HEK293 (cell line): ENCODE measurements around the gene DTNA.

Source experiments
- SP2 ChIP-seq: fragments of 450-650 bp; formaldehyde crosslinking; IDR thresholded peaks from 2 replicates; pipeline ENCODE4 v1.5.1; 2016; ENCODE audit warnings: missing biosample characterization, missing genetic modification characterization
- ZNF169 ChIP-seq: fragments of 450-650 bp; formaldehyde crosslinking; IDR thresholded peaks from 2 replicates; pipeline ENCODE4 v1.5.1; 2016; ENCODE audit warnings: missing biosample characterization, missing genetic modification characterization
- ZNF239 ChIP-seq: fragments of 450-650 bp; formaldehyde crosslinking; IDR thresholded peaks from 2 replicates; pipeline ENCODE4 v1.5.1; 2016; ENCODE audit warnings: missing biosample characterization, missing genetic modification characterization
- ZNF510 ChIP-seq: fragments of 450-650 bp; formaldehyde crosslinking; IDR thresholded peaks from 2 replicates; pipeline ENCODE4 v1.5.1; 2018; ENCODE audit warnings: mild to moderate bottlenecking, missing genetic modification characterization, missing biosample characterization; ENCODE audit not compliant: insufficient replicate concordance
- ZNF624 ChIP-seq: fragments of 450-650 bp; formaldehyde crosslinking; IDR thresholded peaks from 2 replicates; pipeline ENCODE4 v1.5.1; 2017; ENCODE audit warnings: missing biosample characterization, missing genetic modification characterization
- ZNF747 ChIP-seq: fragments of 450-650 bp; formaldehyde crosslinking; IDR thresholded peaks from 2 replicates; pipeline ENCODE4 v1.5.1; 2016; ENCODE audit warnings: missing biosample characterization, missing genetic modification characterization
- ZNF785 ChIP-seq: fragments of 450-650 bp; formaldehyde crosslinking; IDR thresholded peaks from 2 replicates; pipeline ENCODE4 v1.5.1; 2016; ENCODE audit warnings: missing biosample characterization, missing genetic modification characterization
- TF ChIP-seq, protein P1 (sequence below): fragments of 450-650 bp; formaldehyde crosslinking; IDR thresholded peaks from 2 replicates; pipeline ENCODE4 v1.5.1; 2016; ENCODE audit warnings: missing biosample characterization, missing genetic modification characterization
- TF ChIP-seq, protein P2 (sequence below): fragments of 450-650 bp; formaldehyde crosslinking; IDR thresholded peaks from 2 replicates; pipeline ENCODE4 v1.5.1; 2016; ENCODE audit warnings: missing biosample characterization, missing genetic modification characterization
- TF ChIP-seq, protein P3 (sequence below): fragments of 450-650 bp; formaldehyde crosslinking; IDR thresholded peaks from 2 replicates; pipeline ENCODE4 v1.5.1; 2016; ENCODE audit warnings: missing biosample characterization, missing genetic modification characterization
- TF ChIP-seq, protein P4 (sequence below): fragments of 450-650 bp; formaldehyde crosslinking; IDR thresholded peaks from 2 replicates; pipeline ENCODE4 v1.5.1; 2016; ENCODE audit warnings: missing biosample characterization, missing genetic modification characterization
- TF ChIP-seq, protein P5 (sequence below): fragments of 450-650 bp; formaldehyde crosslinking; IDR thresholded peaks from 2 replicates; pipeline ENCODE4 v1.5.1; 2017; ENCODE audit warnings: missing biosample characterization, missing genetic modification characterization

DNA sequence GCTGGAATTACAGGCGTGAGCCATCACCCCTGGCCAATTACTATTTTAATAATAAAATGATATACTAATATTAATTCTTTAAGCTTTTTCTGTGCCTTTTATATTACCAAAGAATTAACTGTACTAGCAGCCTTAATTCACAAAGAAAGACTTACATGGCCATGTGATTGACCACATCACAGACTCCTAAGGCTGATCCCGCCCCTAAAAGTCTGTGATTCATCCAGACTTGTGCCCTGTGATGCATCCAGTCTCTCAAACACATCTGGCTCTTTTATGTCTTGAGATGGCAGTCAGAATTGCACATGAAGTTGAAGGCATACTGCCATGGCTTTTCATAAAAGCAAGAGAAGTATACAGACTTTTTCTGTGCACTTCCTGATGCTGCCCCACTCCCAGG lies 91.7 kb downstream of the DTNA start:
- TF ChIP-seq ZNF169 (tag by site-specific recombination) (no peak), ZNF510 (tag by site-specific recombination) (no peak), ZNF785 (tag by site-specific recombination) (no peak), ZNF624 (tag by site-specific recombination) (no peak), SP2 (tag by site-specific recombination) (no peak), ZNF239 (tag by site-specific recombination) (no peak), ZNF747 (tag by site-specific recombination) (no peak)
- TF ChIP-seq, protein P1, sequence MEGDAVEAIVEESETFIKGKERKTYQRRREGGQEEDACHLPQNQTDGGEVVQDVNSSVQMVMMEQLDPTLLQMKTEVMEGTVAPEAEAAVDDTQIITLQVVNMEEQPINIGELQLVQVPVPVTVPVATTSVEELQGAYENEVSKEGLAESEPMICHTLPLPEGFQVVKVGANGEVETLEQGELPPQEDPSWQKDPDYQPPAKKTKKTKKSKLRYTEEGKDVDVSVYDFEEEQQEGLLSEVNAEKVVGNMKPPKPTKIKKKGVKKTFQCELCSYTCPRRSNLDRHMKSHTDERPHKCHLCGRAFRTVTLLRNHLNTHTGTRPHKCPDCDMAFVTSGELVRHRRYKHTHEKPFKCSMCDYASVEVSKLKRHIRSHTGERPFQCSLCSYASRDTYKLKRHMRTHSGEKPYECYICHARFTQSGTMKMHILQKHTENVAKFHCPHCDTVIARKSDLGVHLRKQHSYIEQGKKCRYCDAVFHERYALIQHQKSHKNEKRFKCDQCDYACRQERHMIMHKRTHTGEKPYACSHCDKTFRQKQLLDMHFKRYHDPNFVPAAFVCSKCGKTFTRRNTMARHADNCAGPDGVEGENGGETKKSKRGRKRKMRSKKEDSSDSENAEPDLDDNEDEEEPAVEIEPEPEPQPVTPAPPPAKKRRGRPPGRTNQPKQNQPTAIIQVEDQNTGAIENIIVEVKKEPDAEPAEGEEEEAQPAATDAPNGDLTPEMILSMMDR (tag by site-specific recombination) = no peak
- TF ChIP-seq, protein P2, sequence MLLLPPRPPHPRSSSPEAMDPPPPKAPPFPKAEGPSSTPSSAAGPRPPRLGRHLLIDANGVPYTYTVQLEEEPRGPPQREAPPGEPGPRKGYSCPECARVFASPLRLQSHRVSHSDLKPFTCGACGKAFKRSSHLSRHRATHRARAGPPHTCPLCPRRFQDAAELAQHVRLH (tag by site-specific recombination) = no peak
- TF ChIP-seq, protein P3, sequence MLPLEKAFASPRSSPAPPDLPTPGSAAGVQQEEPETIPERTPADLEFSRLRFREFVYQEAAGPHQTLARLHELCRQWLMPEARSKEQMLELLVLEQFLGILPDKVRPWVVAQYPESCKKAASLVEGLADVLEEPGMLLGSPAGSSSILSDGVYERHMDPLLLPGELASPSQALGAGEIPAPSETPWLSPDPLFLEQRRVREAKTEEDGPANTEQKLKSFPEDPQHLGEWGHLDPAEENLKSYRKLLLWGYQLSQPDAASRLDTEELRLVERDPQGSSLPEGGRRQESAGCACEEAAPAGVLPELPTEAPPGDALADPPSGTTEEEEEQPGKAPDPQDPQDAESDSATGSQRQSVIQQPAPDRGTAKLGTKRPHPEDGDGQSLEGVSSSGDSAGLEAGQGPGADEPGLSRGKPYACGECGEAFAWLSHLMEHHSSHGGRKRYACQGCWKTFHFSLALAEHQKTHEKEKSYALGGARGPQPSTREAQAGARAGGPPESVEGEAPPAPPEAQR (tag by site-specific recombination) = no peak
- TF ChIP-seq, protein P4, sequence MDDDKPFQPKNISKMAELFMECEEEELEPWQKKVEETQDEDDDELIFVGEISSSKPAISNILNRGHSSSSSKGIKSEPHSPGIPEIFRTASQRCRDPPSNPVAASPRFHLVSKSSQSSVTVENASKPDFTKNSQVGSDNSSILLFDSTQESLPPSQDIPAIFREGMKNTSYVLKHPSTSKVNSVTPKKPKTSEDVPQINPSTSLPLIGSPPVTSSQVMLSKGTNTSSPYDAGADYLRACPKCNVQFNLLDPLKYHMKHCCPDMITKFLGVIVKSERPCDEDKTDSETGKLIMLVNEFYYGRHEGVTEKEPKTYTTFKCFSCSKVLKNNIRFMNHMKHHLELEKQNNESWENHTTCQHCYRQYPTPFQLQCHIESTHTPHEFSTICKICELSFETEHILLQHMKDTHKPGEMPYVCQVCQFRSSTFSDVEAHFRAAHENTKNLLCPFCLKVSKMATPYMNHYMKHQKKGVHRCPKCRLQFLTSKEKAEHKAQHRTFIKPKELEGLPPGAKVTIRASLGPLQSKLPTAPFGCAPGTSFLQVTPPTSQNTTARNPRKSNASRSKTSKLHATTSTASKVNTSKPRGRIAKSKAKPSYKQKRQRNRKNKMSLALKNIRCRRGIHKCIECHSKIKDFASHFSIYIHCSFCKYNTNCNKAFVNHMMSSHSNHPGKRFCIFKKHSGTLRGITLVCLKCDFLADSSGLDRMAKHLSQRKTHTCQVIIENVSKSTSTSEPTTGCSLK (tag by site-specific recombination) = no peak
- TF ChIP-seq, protein P5, sequence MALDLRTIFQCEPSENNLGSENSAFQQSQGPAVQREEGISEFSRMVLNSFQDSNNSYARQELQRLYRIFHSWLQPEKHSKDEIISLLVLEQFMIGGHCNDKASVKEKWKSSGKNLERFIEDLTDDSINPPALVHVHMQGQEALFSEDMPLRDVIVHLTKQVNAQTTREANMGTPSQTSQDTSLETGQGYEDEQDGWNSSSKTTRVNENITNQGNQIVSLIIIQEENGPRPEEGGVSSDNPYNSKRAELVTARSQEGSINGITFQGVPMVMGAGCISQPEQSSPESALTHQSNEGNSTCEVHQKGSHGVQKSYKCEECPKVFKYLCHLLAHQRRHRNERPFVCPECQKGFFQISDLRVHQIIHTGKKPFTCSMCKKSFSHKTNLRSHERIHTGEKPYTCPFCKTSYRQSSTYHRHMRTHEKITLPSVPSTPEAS (tag by site-specific recombination) = no peak
